NK-92 (cell line): Measurements from ENCODE around the gene KCNK4.
A peak's percentile ranks its signal among the peaks of the same experiment; 100 is the strongest.

Experiments used
- DNase-seq: peaks from one replicate; lab custom pipeline; 2025; ENCODE audit not compliant: unreplicated experiment; lab: John Stamatoyannopoulos, UW

KCNK4 gene

GRCh38 chr11:64268025-64268892 lies 22.8 kb upstream of the KCNK4 start:
- DNase-seq = no peak

GRCh38 chr11:64268893-64269539 lies 22.1 kb upstream of the KCNK4 start:
- DNase-seq = no peak

GRCh38 chr11:64269540-64270220 lies 21.4 kb upstream of the KCNK4 start:
- DNase-seq = peak; percentile 81

DNA sequence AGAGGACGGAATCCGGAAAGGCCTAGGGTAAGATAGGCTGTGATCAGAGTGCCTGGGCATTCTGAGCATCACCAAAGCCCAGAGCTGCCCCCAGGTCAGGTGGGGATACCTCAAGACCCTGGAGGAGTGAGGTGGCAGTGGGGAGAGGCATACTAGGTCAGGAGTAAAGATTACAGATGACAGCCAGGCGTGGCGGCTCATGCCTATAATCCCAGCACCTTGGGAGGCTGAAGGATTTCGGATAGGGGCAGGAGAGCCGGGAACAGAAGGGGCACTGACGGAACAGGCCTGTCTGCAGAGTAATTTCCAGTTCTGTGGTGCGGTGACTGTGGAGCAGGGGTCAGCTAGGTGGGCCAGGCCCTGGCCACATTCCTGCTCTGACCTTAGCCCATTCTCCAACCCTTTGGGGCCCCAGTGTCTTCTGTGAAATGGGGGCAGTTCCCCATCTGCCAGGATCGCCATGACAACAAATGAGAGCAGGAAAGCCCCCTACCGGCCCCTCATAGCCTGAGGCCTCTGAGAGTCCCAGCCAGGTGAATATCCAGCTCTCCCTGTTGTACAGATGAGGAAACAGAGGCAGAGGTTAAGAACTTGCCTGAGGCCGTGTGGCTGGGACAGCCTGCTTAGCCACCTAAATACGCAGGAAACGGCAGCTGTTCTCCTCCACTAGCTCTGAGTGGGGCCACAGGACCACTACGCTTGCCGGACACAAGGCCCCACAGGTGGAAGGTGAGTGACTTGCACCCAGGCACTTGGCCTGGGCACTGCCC lies 15.9 kb upstream of the KCNK4 start:
- DNase-seq = no peak

- DNase-seq = no peak
These were observed 15.3 kb upstream of the KCNK4 start for GRCh38 chr11:64275841-64276240.

- no peak for DNase-seq
These were observed 14.3 kb upstream of the KCNK4 start for GRCh38 chr11:64276653-64277431.

DNA sequence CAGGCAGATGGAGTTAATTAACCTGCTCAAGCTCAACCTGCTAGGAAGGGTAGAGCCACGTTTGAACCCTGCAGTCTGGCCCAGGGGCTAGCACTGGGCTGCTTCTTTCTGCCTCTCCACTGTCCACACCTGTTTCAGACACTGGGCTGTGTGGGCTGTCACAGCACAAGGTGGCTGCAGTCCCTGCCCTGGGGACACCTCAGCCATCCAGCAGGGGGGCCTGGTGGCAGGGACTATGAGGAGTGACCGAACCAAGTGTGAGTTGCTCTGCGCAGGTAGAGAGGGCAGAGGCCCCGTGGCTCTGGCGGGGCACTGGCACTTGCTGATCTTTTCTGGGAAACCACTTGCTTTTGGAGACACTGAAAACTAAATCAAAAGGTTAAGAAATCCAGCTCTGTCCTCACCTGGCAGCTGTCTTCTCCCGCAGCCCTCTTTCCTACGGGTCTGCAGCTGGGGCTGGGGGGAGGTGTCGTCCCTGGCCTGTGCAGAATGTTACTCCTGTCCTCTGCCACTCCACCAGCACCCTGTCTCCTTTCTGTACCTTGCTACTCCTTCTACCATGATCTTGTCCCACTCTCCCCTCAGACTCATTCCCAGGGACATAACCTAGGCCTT lies 12.4 kb upstream of the KCNK4 start:
- no peak for DNase-seq

GRCh38 chr11:64281957-64282770 lies 8.9 kb upstream of the KCNK4 start:
- DNase-seq = no peak

GRCh38 chr11:64283092-64283491 lies 8.0 kb upstream of the KCNK4 start:
- no peak for DNase-seq

DNA sequence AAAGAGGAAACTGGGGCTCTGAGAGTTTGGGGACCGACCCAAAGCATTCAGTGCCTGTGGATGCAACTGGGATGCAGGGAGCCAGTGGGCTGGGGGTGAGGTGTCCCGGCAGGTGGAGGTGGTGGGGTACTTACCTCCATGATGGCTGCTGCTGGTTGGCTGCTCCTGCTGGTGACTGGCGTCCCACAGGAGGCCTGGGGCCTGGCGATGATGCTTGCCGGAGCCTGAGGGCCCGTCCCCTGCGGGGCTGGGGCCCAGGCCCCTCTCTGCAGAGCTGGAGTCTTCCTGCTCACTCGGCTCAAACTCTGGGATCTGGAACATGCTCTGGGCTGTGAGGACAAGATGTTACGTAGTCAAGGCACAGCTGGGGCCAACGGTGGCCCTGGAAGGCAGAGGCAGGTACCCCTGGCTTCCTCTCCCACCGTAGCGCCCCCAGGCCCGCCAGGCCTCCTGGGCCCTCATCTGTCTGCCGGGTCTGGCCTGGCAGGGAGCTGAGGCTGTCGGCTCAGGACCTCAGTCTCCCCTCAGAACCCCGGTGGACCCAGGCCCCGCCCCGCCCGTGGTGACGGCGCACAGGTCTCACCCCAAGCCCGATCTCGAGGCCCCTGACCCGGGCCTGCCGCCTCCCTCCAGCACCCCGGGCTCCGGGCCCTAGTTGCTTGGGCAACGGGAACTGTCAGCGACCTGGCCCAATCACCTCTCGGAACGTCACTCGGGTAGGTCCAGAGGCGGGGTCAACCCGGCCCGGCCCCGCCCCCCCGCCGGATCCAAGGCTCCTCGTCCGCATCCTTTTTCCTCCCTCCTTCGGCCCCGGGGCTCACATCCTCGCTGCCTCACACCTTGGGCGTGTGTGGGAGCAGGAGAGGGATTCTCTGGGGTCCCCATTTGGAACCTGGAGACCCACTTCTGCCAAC lies 6.8 kb upstream of the KCNK4 start, which contains the start of gene BAD:
TSS of gene BAD (minus strand) at position 618 of the 914 bp plus-strand sequence. CDS start at position 321, 297 bp downstream.
- DNase-seq = peak; percentile 65

DNA sequence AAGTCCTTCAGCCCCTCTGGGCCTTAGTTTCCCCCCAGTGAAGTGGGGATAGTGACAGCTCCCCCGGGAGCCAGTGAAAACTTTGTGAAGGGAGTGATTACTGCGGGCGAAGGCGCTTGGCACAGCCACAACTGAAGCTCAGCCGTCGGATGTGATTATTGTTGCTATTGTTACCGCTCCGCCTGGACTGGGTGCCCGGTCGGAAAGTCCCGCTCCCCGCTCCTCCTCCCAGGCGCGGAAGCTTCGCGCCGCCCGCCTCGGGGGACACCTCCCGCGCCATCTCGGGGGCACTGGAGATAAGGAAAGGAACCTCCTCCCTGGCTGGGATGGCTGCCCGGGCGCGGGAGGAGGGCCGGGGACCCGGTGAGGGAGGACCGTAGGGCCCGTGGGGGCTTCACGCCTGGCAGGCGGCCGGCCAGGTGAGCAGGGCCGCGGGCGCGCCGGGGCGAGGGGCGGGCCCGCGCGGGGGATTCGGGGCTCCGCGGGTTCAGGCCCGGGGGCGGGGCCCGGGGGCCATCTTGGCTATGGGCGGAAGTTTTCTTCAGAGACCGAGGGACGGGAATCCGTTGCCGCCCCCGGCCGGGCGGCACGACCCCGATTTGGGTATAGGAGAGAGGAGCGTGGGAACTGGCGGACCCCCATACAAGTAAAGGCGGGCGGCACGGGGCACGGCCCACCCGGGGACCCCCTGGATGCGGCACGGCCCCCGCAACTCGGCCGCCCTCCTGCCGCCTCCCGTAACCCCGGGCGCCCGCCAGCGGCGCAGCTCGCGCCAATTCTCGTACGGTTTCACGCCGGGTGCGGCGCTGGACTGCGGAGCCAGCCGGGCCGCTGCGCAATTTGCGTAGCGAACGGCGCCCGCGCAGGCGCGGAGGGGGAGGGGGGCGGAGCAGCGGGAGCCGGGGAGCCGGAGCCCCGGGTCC lies 5.9 kb upstream of the KCNK4 start, which contains the start of gene GPR137:
TSS of gene GPR137 (plus strand) at position 887 of the 923 bp plus-strand sequence. CDS start 677 bp downstream, outside the sequence.
- peak; percentile 40 for DNase-seq

GRCh38 chr11:64285885-64286800 lies 5.0 kb upstream of the KCNK4 start:
- DNase-seq = no peak

- no peak for DNase-seq
These were observed 4.3 kb upstream of the KCNK4 start for GRCh38 chr11:64286801-64287159.

GRCh38 chr11:64287676-64288352 lies 3.3 kb upstream of the KCNK4 start:
- no peak for DNase-seq

GRCh38 chr11:64288353-64288750 lies 2.8 kb upstream of the KCNK4 start:
- no peak for DNase-seq
